Measurements from ENCODE around the gene AAK1.

AAK1 gene

GRCh38 chr2:69434753-69435152, 208.8 kb downstream of the AAK1 start:
- H3K27ac ChIP-seq (ENCODE audit: low read length): no peak overlapping the region
- H3K36me3 ChIP-seq (replicated peaks; ENCODE audit: low read depth, low read length): no peaks in the 10 kb centered on the region
- TF ChIP-seq CTCF (IDR thresholded peaks at IDR 0.05; ENCODE audit: low read depth, low read length): no peak
- no peak for TF ChIP-seq EZH2phosphoT487 (IDR thresholded peaks at IDR 0.05; ENCODE audit: low read depth)
- no peak overlapping the region for H3K4me2 ChIP-seq (ENCODE audit: low read length)
- peaks cover 17% of the 10 kb centered on the region for H3K4me1 ChIP-seq (ENCODE audit: low read length)
- H4K20me1 ChIP-seq (ENCODE audit: insufficient read depth, low read length): no peaks in the 10 kb centered on the region
- no peak overlapping the region for H2AFZ ChIP-seq (ENCODE audit: low read depth, low read length)
- no peak overlapping the region for H3K9ac ChIP-seq (ENCODE audit: low read length)
- H3K27me3 ChIP-seq (ENCODE audit: low read depth, low read length): no peaks in the 10 kb centered on the region
- no peak overlapping the region for H3K4me3 ChIP-seq (ENCODE audit: low read length)
- no peaks in the 10 kb centered on the region for H3K9me3 ChIP-seq (ENCODE audit: insufficient read depth, low read length)
- H3K79me2 ChIP-seq (ENCODE audit: low read length): peaks cover 9% of the 10 kb centered on the region; the same call in 1 of the 2 replicates

GRCh38 chr2:69429491-69430183, 213.9 kb downstream of the AAK1 start:
- Histone ChIP-seq H3K79me2 (ENCODE audit: low read length) (no peaks in the 10 kb centered on the region), H3K9ac (ENCODE audit: low read length) (no peak overlapping the region), H3K4me1 (ENCODE audit: low read length) (no peaks in the 10 kb centered on the region), H3K4me2 (ENCODE audit: low read length) (no peak overlapping the region), H3K27me3 (ENCODE audit: low read depth, low read length) (no peaks in the 10 kb centered on the region), H3K4me3 (ENCODE audit: low read length) (no peak overlapping the region), H4K20me1 (ENCODE audit: insufficient read depth, low read length) (no peaks in the 10 kb centered on the region), H3K36me3 (replicated peaks; ENCODE audit: low read depth, low read length) (no peaks in the 10 kb centered on the region), H3K9me3 (ENCODE audit: insufficient read depth, low read length) (no peaks in the 10 kb centered on the region), H3K27ac (ENCODE audit: low read length) (no peak overlapping the region), H2AFZ (ENCODE audit: low read depth, low read length) (no peak overlapping the region)
- no peak for TF ChIP-seq EZH2phosphoT487 (IDR thresholded peaks at IDR 0.05; ENCODE audit: low read depth)
- TF ChIP-seq CTCF (IDR thresholded peaks at IDR 0.05; ENCODE audit: low read depth, low read length): no peak

GRCh38 chr2:69428981-69429380, 214.6 kb downstream of the AAK1 start:
- Histone ChIP-seq H3K27ac (ENCODE audit: low read length) (no peak overlapping the region), H3K79me2 (ENCODE audit: low read length) (no peaks in the 10 kb centered on the region), H3K4me3 (ENCODE audit: low read length) (no peak overlapping the region), H2AFZ (ENCODE audit: low read depth, low read length) (no peak overlapping the region), H3K9ac (ENCODE audit: low read length) (no peak overlapping the region), H3K4me2 (ENCODE audit: low read length) (no peak overlapping the region), H3K4me1 (ENCODE audit: low read length) (no peaks in the 10 kb centered on the region), H3K27me3 (ENCODE audit: low read depth, low read length) (no peaks in the 10 kb centered on the region), H3K9me3 (ENCODE audit: insufficient read depth, low read length) (no peaks in the 10 kb centered on the region), H4K20me1 (ENCODE audit: insufficient read depth, low read length) (no peaks in the 10 kb centered on the region), H3K36me3 (replicated peaks; ENCODE audit: low read depth, low read length) (no peaks in the 10 kb centered on the region)
- TF ChIP-seq EZH2phosphoT487 (IDR thresholded peaks at IDR 0.05; ENCODE audit: low read depth): no peak
- no peak for TF ChIP-seq CTCF (IDR thresholded peaks at IDR 0.05; ENCODE audit: low read depth, low read length)

GRCh38 chr2:69424419-69424818, 219.1 kb downstream of the AAK1 start:
- Histone ChIP-seq H3K9ac (ENCODE audit: low read length) (no peak overlapping the region), H3K79me2 (ENCODE audit: low read length) (no peaks in the 10 kb centered on the region), H3K27me3 (ENCODE audit: low read depth, low read length) (no peaks in the 10 kb centered on the region), H4K20me1 (ENCODE audit: insufficient read depth, low read length) (no peaks in the 10 kb centered on the region), H3K4me1 (ENCODE audit: low read length) (no peaks in the 10 kb centered on the region), H3K4me2 (ENCODE audit: low read length) (no peak overlapping the region), H3K4me3 (ENCODE audit: low read length) (no peak overlapping the region), H3K27ac (ENCODE audit: low read length) (no peak overlapping the region), H3K36me3 (replicated peaks; ENCODE audit: low read depth, low read length) (no peaks in the 10 kb centered on the region), H3K9me3 (ENCODE audit: insufficient read depth, low read length) (no peaks in the 10 kb centered on the region), H2AFZ (ENCODE audit: low read depth, low read length) (no peak overlapping the region)
- no peak for TF ChIP-seq EZH2phosphoT487 (IDR thresholded peaks at IDR 0.05; ENCODE audit: low read depth)
- TF ChIP-seq CTCF (IDR thresholded peaks at IDR 0.05; ENCODE audit: low read depth, low read length): no peak

Data from OCI-LY3 (cell line).